ENCODE data around the gene PLA2G15.

PLA2G15 gene

GRCh38 chr16:68298907-68299561 is 53.9 kb downstream of the PLA2G15 start:
- DNase-seq (ENCODE audit: low read depth), result no peak

GRCh38 chr16:68299571-68300453 is 54.6 kb downstream of the PLA2G15 start:
- no peak for DNase-seq (ENCODE audit: low read depth)

GRCh38 chr16:68300734-68301459 is 55.7 kb downstream of the PLA2G15 start:
- DNase-seq (ENCODE audit: low read depth), result no peak

- DNase-seq (ENCODE audit: low read depth), result no peak
These were observed 61.5 kb downstream of the PLA2G15 start for GRCh38 chr16:68306633-68307032.

GRCh38 chr16:68309799-68310198 is 64.6 kb downstream of the PLA2G15 start:
- DNase-seq (ENCODE audit: low read depth), result no peak

GRCh38 chr16:68310437-68310773 is 65.2 kb downstream of the PLA2G15 start:
- DNase-seq (ENCODE audit: low read depth), result no peak

Data from stimulated activated CD8-positive, alpha-beta memory T cell treated with anti-CD3 and anti-CD28 coated beads, Interleukin-12 subunit alpha, Interleukin-12 subunit beta, amount 100 ng/mL, for 1 hour (primary cell).